HG03095 (cell line): ENCODE data around the gene CDYL2.

Experiments
- ATAC-seq: cut with Tn5 transposase; IDR thresholded peaks from one replicate; pipeline ENCODE4 v1.9.1; 2021; ENCODE audit warnings: moderate library complexity; ENCODE audit not compliant: unreplicated experiment

The CDYL2 gene

GRCh38 chr16:80604600-80605355 is 199.6 kb downstream of the CDYL2 start:
- no peak for ATAC-seq

GRCh38 chr16:80602894-80603293 is 201.5 kb downstream of the CDYL2 start:
- no peak for ATAC-seq

GRCh38 chr16:80601182-80601581 is 203.2 kb downstream of the CDYL2 start:
- no peak for ATAC-seq

- ATAC-seq: no peak
Measured at GRCh38 chr16:80599466-80599865, 204.9 kb downstream of the CDYL2 start.

- ATAC-seq: no peak
Measured at GRCh38 chr16:80596507-80597207, 207.7 kb downstream of the CDYL2 start.

- ATAC-seq: no peak
Measured at GRCh38 chr16:80594756-80595155, 209.6 kb downstream of the CDYL2 start.

- no peak for ATAC-seq
Measured at GRCh38 chr16:80592273-80592672, 212.1 kb downstream of the CDYL2 start.

GRCh38 chr16:80591071-80591915 is 213.1 kb downstream of the CDYL2 start:
- ATAC-seq: no peak

GRCh38 chr16:80587071-80587470 is 217.3 kb downstream of the CDYL2 start:
- no peak for ATAC-seq

GRCh38 chr16:80586476-80586875 is 217.9 kb downstream of the CDYL2 start:
- no peak for ATAC-seq

GRCh38 chr16:80585764-80586163 is 218.6 kb downstream of the CDYL2 start:
- no peak for ATAC-seq

- no peak for ATAC-seq
Measured at GRCh38 chr16:80583466-80583865, 220.9 kb downstream of the CDYL2 start.

- peak; percentile 87 for ATAC-seq
Measured at GRCh38 chr16:80580109-80580832, 224.1 kb downstream of the CDYL2 start.

GRCh38 chr16:80577485-80578280 is 226.7 kb downstream of the CDYL2 start:
- ATAC-seq: no peak

- ATAC-seq: no peak
Measured at GRCh38 chr16:80576343-80576912, 228.0 kb downstream of the CDYL2 start.

GRCh38 chr16:80573700-80574120 is 230.7 kb downstream of the CDYL2 start:
- no peak for ATAC-seq

GRCh38 chr16:80570106-80570478 is 234.3 kb downstream of the CDYL2 start:
- ATAC-seq: no peak

- ATAC-seq: peak; percentile 72
Measured at GRCh38 chr16:80569440-80570105, 234.8 kb downstream of the CDYL2 start.

- no peak for ATAC-seq
Measured at GRCh38 chr16:80564394-80564793, 240.0 kb downstream of the CDYL2 start.
